OCI-LY3 (cell line): ENCODE results near the gene PLA2G4E.

Experiments
- CTCF ChIP-seq: fragments of 200-600, 300-600 bp; sonication (generic); IDR thresholded peaks from 2 replicates; pipeline ENCODE4 v1.5.1; 2014; ENCODE audit warnings: antibody characterized with exemption, low read length, low read depth
- EZH2phosphoT487 ChIP-seq: fragments of 200-600 bp; shearing (Covaris generic); IDR thresholded peaks from 2 replicates; pipeline ENCODE4 v1.6.1; 2018; ENCODE audit warnings: antibody characterized with exemption, mixed run types, low read depth

DNA sequence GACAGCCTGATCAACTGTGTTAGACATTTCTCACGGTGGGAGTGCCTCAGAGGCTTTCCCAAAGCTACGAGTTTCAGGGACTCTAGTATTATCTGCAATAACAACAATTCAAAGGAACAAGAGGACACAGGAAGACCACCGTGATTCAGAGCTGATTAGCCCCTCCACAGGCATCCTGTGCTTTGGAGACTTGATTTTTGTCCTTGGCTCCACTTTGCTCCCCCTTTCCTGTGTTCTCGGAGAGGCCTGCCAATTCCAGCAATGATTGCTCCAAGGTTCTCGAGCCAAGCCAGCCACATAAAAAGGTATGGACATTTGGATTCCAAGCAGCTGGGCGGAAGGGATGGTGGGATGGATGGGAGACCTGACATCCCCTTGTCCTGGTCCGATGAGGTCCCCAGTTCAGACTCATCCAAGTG, 62.8 kb downstream of the PLA2G4E start:
- TF ChIP-seq EZH2phosphoT487 (no peak), CTCF (no peak)
